IPS-15b (cell line): ENCODE data around the gene AGPAT4.

ENCODE experiments used
- H3K27me3 ChIP-seq: one replicate; pipeline ENCODE4 v1.6.1; 2013; ENCODE audit warnings: low read length; ENCODE audit not compliant: control insufficient read depth, insufficient read depth
- H3K36me3 ChIP-seq: one replicate; pipeline ENCODE4 v1.6.1; 2013; ENCODE audit warnings: low read length; ENCODE audit not compliant: control insufficient read depth, insufficient read depth
- H3K4me1 ChIP-seq: one replicate; pipeline ENCODE4 v1.6.1; 2013; ENCODE audit warnings: mild to moderate bottlenecking, low read length; ENCODE audit not compliant: control insufficient read depth, insufficient read depth
- H3K4me3 ChIP-seq: one replicate; pipeline ENCODE4 v1.5.1; 2013; ENCODE audit warnings: low read depth, low read length
- H3K9ac ChIP-seq: one replicate; pipeline ENCODE4 v1.6.1; 2013; ENCODE audit warnings: low read depth, mild to moderate bottlenecking, low read length
- H3K9me3 ChIP-seq: one replicate; pipeline ENCODE4 v1.6.1; 2013; ENCODE audit warnings: mild to moderate bottlenecking, low read length; ENCODE audit not compliant: control insufficient read depth, insufficient read depth

Gene AGPAT4

GRCh38 chr6:161204866-161205557 is 68.8 kb downstream of the AGPAT4 start:
- Histone ChIP-seq H3K27me3 (no peaks in the 10 kb centered on the region), H3K4me3 (no peak overlapping the region), H3K9me3 (no peaks in the 10 kb centered on the region), H3K36me3 (no peaks in the 10 kb centered on the region), H3K4me1 (peaks cover 3% of the 10 kb centered on the region), H3K9ac (no peak overlapping the region)

- Histone ChIP-seq H3K9ac (no peak overlapping the region), H3K36me3 (no peaks in the 10 kb centered on the region), H3K27me3 (no peaks in the 10 kb centered on the region), H3K4me3 (no peak overlapping the region), H3K9me3 (no peaks in the 10 kb centered on the region), H3K4me1 (peaks cover 3% of the 10 kb centered on the region)
These were observed 73.1 kb downstream of the AGPAT4 start for GRCh38 chr6:161200610-161201370.

GRCh38 chr6:161199850-161200249 is 74.0 kb downstream of the AGPAT4 start:
- Histone ChIP-seq H3K36me3 (no peaks in the 10 kb centered on the region), H3K9ac (no peak overlapping the region), H3K4me3 (no peak overlapping the region), H3K9me3 (no peaks in the 10 kb centered on the region), H3K4me1 (peaks cover 3% of the 10 kb centered on the region), H3K27me3 (no peaks in the 10 kb centered on the region)

DNA sequence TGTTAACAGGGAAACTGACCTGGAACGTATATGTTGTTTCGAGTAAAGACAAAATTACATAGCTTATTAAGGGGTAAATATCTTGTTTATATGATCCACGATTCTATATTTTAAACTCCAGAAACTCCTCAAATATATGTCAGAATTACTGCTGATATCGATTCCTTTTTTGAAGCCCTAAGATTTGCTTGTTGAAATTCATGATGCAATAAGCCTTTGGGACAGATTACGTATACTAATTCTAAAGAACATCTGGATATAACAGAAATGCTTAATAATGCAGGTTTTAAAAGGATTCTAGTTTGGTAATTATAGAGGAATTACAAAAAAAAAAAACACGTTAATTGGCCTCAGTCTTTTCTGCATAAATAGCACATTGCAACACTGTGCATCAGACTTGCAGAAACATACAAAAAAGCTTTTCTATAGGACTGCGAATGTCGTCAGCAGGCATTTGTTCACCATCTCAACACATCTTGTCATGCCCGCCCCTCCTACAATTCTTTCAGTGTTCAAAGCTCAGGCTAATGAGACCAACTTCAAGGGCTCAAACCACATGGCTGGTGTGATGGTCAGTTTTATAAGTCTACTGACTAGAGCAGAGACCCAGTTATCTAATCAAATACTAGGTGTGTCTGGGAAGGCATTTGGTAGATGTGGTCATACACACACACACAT is 74.9 kb downstream of the AGPAT4 start:
- Histone ChIP-seq H3K4me3 (no peak overlapping the region), H3K9ac (no peak overlapping the region), H3K4me1 (peaks cover 3% of the 10 kb centered on the region), H3K27me3 (no peaks in the 10 kb centered on the region), H3K36me3 (no peaks in the 10 kb centered on the region), H3K9me3 (no peaks in the 10 kb centered on the region)

- Histone ChIP-seq H3K9ac (no peak overlapping the region), H3K27me3 (no peaks in the 10 kb centered on the region)
These were observed 75.7 kb downstream of the AGPAT4 start for GRCh38 chr6:161198176-161198575.

GRCh38 chr6:161195386-161195785 is 78.5 kb downstream of the AGPAT4 start:
- Histone ChIP-seq H3K4me3 (no peak overlapping the region), H3K9me3 (no peaks in the 10 kb centered on the region), H3K27me3 (no peaks in the 10 kb centered on the region), H3K9ac (no peak overlapping the region), H3K36me3 (no peaks in the 10 kb centered on the region), H3K4me1 (peaks cover 2% of the 10 kb centered on the region)

More at GRCh38 chr6:161198176-161198575, 75.7 kb downstream of the AGPAT4 start:
- no peaks in the 10 kb centered on the region for H3K36me3 ChIP-seq
- H3K4me3 ChIP-seq: no peak overlapping the region
- H3K4me1 ChIP-seq: peaks cover 3% of the 10 kb centered on the region
- H3K9me3 ChIP-seq: no peaks in the 10 kb centered on the region

- Histone ChIP-seq H3K27me3 (no peaks in the 10 kb centered on the region), H3K9me3 (no peaks in the 10 kb centered on the region), H3K4me1 (no peaks in the 10 kb centered on the region), H3K4me3 (no peak overlapping the region), H3K36me3 (no peaks in the 10 kb centered on the region), H3K9ac (no peak overlapping the region)
These were observed 79.5 kb downstream of the AGPAT4 start for GRCh38 chr6:161194374-161194773.

DNA sequence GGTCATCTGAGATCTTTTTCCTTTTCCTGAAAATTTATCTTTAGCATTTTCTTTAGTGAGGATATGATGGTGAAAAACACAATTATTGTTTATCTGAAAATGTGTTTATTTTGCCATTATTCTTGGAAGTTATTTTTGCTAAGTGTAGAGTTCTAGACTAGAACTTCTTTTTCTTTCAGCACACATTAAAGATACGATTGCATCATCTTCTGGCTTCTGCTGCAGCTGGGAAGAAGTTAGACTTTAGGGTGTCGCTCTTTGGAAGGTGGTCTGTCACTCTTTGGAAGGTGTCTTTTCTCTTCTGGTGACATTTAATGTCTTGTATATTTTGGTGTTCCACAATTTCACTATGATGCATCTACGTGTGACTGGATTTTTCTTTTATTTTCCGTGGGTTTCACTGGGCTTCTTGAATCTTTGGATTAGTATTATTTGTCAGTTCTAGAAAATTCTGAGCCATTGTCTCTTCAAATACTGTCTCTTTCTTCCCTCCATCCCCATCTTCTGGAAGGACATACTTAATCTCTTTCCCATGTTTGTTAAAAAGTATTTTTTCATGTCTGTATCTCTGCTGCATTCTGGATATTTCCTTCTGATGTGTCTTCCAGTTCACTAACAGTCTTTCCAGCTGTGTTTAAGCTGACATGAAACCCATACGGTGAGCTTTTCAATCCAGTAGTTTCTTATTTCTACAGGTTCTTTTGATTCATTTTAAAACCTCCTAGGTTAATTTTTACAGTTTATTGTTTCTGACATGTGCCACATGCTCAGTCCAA is 81.0 kb downstream of the AGPAT4 start:
- Histone ChIP-seq H3K36me3 (no peaks in the 10 kb centered on the region), H3K9ac (no peak overlapping the region), H3K27me3 (no peaks in the 10 kb centered on the region)

DNA sequence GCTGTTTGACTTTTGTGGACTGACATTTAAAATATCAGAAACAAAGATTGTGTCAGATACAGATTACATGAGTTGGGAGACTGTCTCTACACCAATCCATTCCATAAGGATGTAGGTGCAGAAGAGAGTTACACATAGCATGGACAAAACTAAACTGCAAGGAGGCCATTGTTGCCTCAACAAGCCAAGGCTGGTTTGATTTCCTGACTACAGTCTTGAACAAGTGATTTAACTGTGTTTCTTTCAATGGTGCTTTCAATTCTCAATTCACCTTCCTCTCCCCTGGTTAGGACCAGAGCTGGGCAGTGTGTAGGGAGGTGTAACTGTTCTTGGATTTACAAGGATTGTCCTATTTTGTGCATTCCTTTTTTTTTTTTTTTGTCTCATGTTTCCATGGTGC is 82.2 kb downstream of the AGPAT4 start:
- no peaks in the 10 kb centered on the region for H3K27me3 ChIP-seq
- no peak overlapping the region for H3K4me3 ChIP-seq
- no peaks in the 10 kb centered on the region for H3K36me3 ChIP-seq

More for the DNA sequence above, 81.0 kb downstream of the AGPAT4 start:
- no peaks in the 10 kb centered on the region for H3K4me1 ChIP-seq
- H3K9me3 ChIP-seq: no peaks in the 10 kb centered on the region
- no peak overlapping the region for H3K4me3 ChIP-seq

GRCh38 chr6:161191007-161191406 is 82.9 kb downstream of the AGPAT4 start:
- no peak overlapping the region for H3K9ac ChIP-seq
- no peaks in the 10 kb centered on the region for H3K4me1 ChIP-seq
- no peaks in the 10 kb centered on the region for H3K36me3 ChIP-seq
- no peaks in the 10 kb centered on the region for H3K9me3 ChIP-seq
- no peak overlapping the region for H3K4me3 ChIP-seq
- no peaks in the 10 kb centered on the region for H3K27me3 ChIP-seq

More for the DNA sequence above, 82.2 kb downstream of the AGPAT4 start:
- Histone ChIP-seq H3K9me3 (no peaks in the 10 kb centered on the region), H3K9ac (no peak overlapping the region), H3K4me1 (no peaks in the 10 kb centered on the region)

- Histone ChIP-seq H3K9ac (no peak overlapping the region), H3K36me3 (no peaks in the 10 kb centered on the region)
These were observed 84.0 kb downstream of the AGPAT4 start for GRCh38 chr6:161189891-161190290.

More at GRCh38 chr6:161189891-161190290, 84.0 kb downstream of the AGPAT4 start:
- Histone ChIP-seq H3K4me3 (no peak overlapping the region), H3K9me3 (no peaks in the 10 kb centered on the region), H3K27me3 (no peaks in the 10 kb centered on the region), H3K4me1 (no peaks in the 10 kb centered on the region)
